ENCODE data around the gene BPIFB3.

DNA sequence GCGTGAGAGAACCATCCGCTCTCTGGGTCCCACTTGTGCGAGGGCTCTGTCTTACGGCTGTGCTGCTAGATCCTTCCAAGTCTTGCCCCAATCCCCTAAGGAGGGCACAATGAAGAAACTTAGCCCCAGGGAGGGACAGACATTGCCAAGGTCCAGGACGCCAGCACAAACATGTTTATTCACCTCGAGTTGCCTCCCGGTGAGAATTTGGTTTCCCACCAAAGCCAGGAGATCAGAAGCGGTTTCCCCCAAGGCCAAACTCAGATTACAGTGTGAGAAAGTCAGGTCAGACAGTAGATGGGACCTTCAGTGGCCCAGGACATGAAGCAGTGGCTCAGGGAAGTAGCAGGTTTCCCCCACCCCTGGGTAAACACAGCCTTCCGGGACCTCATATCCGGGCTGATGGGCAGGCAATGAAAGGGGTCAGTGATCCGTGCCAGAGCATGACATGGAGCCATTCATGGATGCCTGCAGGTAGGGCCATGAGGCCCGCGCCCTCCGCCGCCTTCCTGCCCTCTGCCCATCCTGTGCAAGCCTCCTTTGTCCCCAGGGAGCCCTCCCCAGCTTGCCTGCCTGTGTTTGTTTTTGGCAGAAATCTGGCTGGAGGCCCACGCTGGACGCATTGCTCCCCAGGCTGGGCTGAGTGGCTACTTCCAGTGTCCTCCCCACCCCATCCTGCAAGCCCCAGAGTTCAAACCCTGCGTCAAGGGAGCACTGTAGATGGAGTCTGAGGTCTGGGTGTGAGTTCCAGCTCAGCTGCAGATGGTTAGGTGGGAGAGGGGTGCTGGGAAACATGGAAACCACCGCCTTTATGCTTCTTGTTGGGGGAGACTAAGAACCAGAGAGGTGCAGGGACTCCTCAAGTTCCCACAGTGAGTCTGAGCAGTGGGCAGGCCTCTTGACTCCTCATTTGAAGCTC is 44.2 kb upstream of the BPIFB3 start:
- TF ChIP-seq, protein P1, sequence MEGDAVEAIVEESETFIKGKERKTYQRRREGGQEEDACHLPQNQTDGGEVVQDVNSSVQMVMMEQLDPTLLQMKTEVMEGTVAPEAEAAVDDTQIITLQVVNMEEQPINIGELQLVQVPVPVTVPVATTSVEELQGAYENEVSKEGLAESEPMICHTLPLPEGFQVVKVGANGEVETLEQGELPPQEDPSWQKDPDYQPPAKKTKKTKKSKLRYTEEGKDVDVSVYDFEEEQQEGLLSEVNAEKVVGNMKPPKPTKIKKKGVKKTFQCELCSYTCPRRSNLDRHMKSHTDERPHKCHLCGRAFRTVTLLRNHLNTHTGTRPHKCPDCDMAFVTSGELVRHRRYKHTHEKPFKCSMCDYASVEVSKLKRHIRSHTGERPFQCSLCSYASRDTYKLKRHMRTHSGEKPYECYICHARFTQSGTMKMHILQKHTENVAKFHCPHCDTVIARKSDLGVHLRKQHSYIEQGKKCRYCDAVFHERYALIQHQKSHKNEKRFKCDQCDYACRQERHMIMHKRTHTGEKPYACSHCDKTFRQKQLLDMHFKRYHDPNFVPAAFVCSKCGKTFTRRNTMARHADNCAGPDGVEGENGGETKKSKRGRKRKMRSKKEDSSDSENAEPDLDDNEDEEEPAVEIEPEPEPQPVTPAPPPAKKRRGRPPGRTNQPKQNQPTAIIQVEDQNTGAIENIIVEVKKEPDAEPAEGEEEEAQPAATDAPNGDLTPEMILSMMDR (IDR thresholded peaks at IDR 0.05), result no peak
- TF ChIP-seq EZH2phosphoT487 (IDR thresholded peaks at IDR 0.05), result no peak
- TF ChIP-seq EZH2 (IDR thresholded peaks at IDR 0.05), result no peak

Measured in neural progenitor cell (in vitro differentiated cells).